ENCODE measurements around the gene ATP8A2. TPM values are rescaled to one million over a fixed set of nuclear protein-coding genes. Genes with fewer than 3 reads are reported as not detected.
"Not testable (repeated sequence)": the region's sequence is repeated elsewhere in the genome, so short reads cannot be mapped to it uniquely, and the experiment has no call there.

The ATP8A2 gene
- total RNA-seq, 2 experiments from 2014 or later: 1.1 to 1.2 TPM

DNA sequence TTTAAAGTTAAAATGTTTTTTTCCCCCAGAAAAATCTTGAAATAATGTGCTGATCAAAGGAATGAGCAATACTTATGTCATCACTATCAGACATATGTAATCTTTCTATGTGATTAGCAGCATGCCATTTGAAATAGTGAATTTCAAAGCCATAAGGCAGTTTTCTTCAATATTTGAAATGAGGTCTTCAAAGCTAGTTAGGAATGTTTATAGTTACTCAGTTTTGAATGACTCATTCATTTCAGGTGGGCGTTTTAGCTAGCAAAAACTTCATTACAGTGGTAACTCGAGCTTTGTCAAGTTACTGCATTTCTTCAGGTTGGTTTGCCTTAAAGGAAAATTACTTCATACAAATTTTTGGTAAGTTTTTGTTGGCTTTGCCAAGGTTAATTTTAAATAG is 102.1 kb downstream of the ATP8A2 start:
- peaks cover 26% of the 10 kb centered on the region for H3K27me3 Mint-ChIP-seq (ENCODE audit: low read depth)
- ATAC-seq (no peak), DNase-seq (no peak)
- CTCF ChIA-PET: no interaction called here
- peaks cover 2% of the 10 kb centered on the region for H3K36me3 Mint-ChIP-seq (ENCODE audit: low read depth)
- no peak overlapping the region for H3K27ac Mint-ChIP-seq
- POLR2A ChIA-PET: no interaction called here
- H3K4me3 Mint-ChIP-seq: no peak overlapping the region
- peaks cover 3% of the 10 kb centered on the region for H3K4me1 Mint-ChIP-seq (ENCODE audit: low read depth)
- H3K9me3 Mint-ChIP-seq (ENCODE audit: insufficient read depth): no peaks in the 10 kb centered on the region

- ChIA-PET POLR2A (no interaction called here), CTCF (no interaction called here)
- Mint-ChIP-seq H3K36me3 (ENCODE audit: low read depth) (no peaks in the 10 kb centered on the region), H3K27me3 (ENCODE audit: low read depth) (peaks cover 6% of the 10 kb centered on the region), H3K4me3 (no peak overlapping the region), H3K4me1 (ENCODE audit: low read depth) (no peaks in the 10 kb centered on the region), H3K9me3 (ENCODE audit: insufficient read depth) (no peaks in the 10 kb centered on the region), H3K27ac (no peak overlapping the region)
- DNase-seq (no peak), ATAC-seq (no peak)
Observed at GRCh38 chr13:25478186-25478585, 106.4 kb downstream of the ATP8A2 start.

DNA sequence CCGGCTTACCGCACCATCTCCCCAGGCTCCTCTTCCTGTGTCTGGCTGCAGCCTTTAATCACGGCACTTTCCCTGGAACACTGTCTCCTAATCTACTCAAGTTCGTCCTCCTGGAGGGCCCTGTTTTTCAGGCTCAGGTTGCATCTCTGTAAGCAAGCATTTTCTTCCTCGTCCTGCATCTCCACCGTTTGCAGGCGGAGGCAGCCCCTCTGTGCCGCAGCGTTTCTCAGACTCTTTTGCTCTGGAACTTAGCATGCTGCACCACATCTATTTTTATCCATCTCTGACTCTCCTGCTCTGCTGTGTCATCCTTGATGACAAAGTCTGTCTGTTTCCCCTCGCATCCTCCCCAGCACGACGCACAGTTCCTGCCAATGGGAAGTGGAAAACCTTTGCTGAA is 117.5 kb downstream of the ATP8A2 start:
- Mint-ChIP-seq H3K9me3 (ENCODE audit: insufficient read depth) (no peaks in the 10 kb centered on the region), H3K36me3 (ENCODE audit: low read depth) (no peaks in the 10 kb centered on the region), H3K27ac (no peak overlapping the region), H3K27me3 (ENCODE audit: low read depth) (peaks cover 5% of the 10 kb centered on the region), H3K4me1 (ENCODE audit: low read depth) (no peaks in the 10 kb centered on the region), H3K4me3 (no peak overlapping the region)
- ChIA-PET POLR2A (no interaction called here), CTCF (no interaction called here)
- DNase-seq (no peak), ATAC-seq (no peak)

DNA sequence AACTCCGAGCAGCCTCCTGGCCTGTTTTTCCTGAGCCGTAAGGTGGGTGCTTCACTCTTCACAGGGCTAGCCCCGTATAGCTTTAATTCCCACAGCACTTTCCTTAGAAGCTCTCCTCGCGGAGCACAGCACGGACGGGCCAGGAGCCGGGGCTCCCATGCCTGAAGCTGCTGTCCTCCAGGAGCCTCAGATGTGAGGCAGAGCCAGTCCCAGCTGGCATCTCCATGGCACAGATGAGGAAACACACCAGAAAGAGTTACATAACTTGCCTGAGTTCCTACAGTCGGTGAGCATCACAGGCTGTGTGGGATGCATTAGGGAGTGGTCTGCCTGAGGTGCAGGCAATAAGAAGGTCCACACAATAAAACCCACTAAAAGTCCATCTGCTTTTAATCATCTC is 118.5 kb downstream of the ATP8A2 start:
- Mint-ChIP-seq H3K4me1 (ENCODE audit: low read depth) (no peaks in the 10 kb centered on the region), H3K27ac (no peak overlapping the region), H3K4me3 (no peak overlapping the region), H3K27me3 (ENCODE audit: low read depth) (peaks cover 5% of the 10 kb centered on the region), H3K36me3 (ENCODE audit: low read depth) (no peaks in the 10 kb centered on the region), H3K9me3 (ENCODE audit: insufficient read depth) (no peaks in the 10 kb centered on the region)
- no peak for ATAC-seq
- POLR2A ChIA-PET: no interaction called here
- CTCF ChIA-PET: no interaction called here
- DNase-seq: no peak

DNA sequence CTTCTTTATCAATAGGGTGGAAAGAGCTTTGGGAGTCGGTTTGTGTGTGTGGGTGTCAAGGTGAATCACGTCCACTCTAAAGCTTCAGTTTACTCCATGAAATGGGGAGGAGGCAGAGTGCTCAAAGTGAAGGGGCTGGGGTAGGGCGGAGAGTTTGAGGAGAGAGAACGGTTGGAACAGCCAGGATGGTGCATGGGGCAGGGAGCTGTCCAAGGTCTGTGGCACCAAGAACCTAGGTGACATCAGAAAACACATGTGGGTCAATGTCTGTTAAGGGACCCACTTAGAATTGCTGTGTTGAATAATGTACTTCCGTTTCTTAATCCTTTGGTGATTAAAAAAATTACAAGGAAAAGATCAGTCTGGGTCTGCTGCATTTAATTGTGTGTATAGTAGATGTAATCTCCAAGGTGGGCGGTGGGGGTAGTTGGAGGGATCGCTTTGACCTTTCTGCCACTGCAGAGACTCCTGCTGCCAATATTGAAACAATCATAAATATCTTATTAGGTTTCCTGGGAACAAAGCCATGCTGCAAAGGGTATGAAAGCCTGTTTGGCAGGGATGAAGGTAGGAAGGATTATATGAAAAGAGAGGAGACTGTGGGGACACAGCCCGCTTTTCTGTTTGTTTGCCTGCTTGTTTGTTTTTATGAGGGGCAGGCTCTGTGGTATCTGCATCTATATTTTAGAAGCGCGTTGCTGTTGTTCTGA is 122.3 kb downstream of the ATP8A2 start:
- no peak overlapping the region for H3K27ac Mint-ChIP-seq
- peaks cover 3% of the 10 kb centered on the region for H3K27me3 Mint-ChIP-seq (ENCODE audit: low read depth)
- H3K36me3 Mint-ChIP-seq (ENCODE audit: low read depth): no peaks in the 10 kb centered on the region
- ATAC-seq (no peak), DNase-seq (no peak)
- no peaks in the 10 kb centered on the region for H3K9me3 Mint-ChIP-seq (ENCODE audit: insufficient read depth)
- ChIA-PET CTCF (interaction anchor here (1.4 kb wide), 1 partner anchor 15 kb away, joined by 3 read pairs; no protein-coding TSS in a partner anchor), POLR2A (no interaction called here)
- no peaks in the 10 kb centered on the region for H3K4me1 Mint-ChIP-seq (ENCODE audit: low read depth)
- H3K4me3 Mint-ChIP-seq: no peak overlapping the region

GRCh38 chr13:25494698-25495411 is 123.1 kb downstream of the ATP8A2 start:
- DNase-seq (no peak), ATAC-seq (no peak)
- POLR2A ChIA-PET: no interaction called here
- Mint-ChIP-seq H3K27me3 (ENCODE audit: low read depth) (peaks cover 3% of the 10 kb centered on the region), H3K4me3 (no peak overlapping the region), H3K9me3 (ENCODE audit: insufficient read depth) (no peaks in the 10 kb centered on the region), H3K27ac (no peak overlapping the region), H3K36me3 (ENCODE audit: low read depth) (no peaks in the 10 kb centered on the region), H3K4me1 (ENCODE audit: low read depth) (no peaks in the 10 kb centered on the region)
- CTCF ChIA-PET: interaction anchor here (1.4 kb wide), 1 partner anchor 15 kb away, joined by 3 read pairs; no protein-coding TSS in a partner anchor

DNA sequence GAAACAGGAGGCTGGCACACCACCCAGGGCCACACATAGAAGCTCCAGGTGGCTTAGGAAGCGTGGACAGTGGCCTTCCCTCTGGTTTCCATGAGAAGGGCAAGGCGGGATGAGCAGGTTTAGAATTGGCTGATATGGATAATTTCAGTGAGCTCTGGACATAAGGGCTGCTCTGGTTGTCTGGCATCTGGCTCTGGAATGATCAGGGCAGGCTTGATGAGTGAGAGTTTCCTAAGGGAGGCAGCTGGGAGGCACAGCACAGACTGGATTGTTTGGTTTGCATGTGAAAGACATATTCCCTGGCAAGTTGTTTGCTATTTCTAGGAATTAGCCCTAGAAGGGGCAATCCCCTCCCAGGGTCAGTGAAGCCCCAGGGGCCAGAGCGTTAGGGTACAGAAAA is 129.5 kb downstream of the ATP8A2 start:
- CTCF ChIA-PET: no interaction called here
- no peak for ATAC-seq

GRCh38 chr13:25502031-25502430 is 130.3 kb downstream of the ATP8A2 start:
- Mint-ChIP-seq H3K4me1 (ENCODE audit: low read depth) (no peaks in the 10 kb centered on the region), H3K9me3 (ENCODE audit: insufficient read depth) (no peaks in the 10 kb centered on the region), H3K27ac (no peak overlapping the region), H3K27me3 (ENCODE audit: low read depth) (no peaks in the 10 kb centered on the region), H3K4me3 (no peak overlapping the region), H3K36me3 (ENCODE audit: low read depth) (no peaks in the 10 kb centered on the region)
- DNase-seq (no peak), ATAC-seq (no peak)
- POLR2A ChIA-PET: no interaction called here
- CTCF ChIA-PET: no interaction called here

More for the DNA sequence above, 129.5 kb downstream of the ATP8A2 start:
- Mint-ChIP-seq H3K27ac (no peak overlapping the region), H3K27me3 (ENCODE audit: low read depth) (no peaks in the 10 kb centered on the region), H3K4me1 (ENCODE audit: low read depth) (no peaks in the 10 kb centered on the region), H3K36me3 (ENCODE audit: low read depth) (no peaks in the 10 kb centered on the region), H3K4me3 (no peak overlapping the region), H3K9me3 (ENCODE audit: insufficient read depth) (no peaks in the 10 kb centered on the region)
- POLR2A ChIA-PET: interaction anchor here (0.6 kb wide), 1 partner anchor 1994 kb away, joined by 3 read pairs; no protein-coding TSS in a partner anchor
- DNase-seq: no peak

DNA sequence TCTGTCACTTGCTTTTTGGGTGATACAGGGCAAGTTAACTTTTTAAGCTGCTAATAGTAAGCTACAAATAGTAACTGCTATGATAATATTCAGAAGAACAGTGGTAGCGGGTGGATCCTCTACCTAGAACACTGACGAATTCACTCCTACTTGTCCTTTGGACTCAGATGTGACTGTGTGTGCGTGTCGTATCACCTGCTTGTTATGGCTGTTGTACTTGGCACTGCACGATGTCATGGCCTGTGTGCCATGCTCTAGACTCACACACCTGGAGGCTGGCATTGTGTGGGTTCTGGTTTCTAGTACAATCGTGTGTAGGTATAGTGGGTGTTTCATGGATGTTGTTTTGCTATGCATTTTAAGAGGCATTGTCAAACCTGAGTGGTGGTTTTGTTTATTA is 130.8 kb downstream of the ATP8A2 start:
- DNase-seq (no peak), ATAC-seq (no peak)
- Mint-ChIP-seq H3K36me3 (ENCODE audit: low read depth) (no peaks in the 10 kb centered on the region), H3K4me3 (no peak overlapping the region), H3K4me1 (ENCODE audit: low read depth) (no peaks in the 10 kb centered on the region), H3K9me3 (ENCODE audit: insufficient read depth) (no peaks in the 10 kb centered on the region), H3K27me3 (ENCODE audit: low read depth) (no peaks in the 10 kb centered on the region), H3K27ac (no peak overlapping the region)
- POLR2A ChIA-PET: no interaction called here
- CTCF ChIA-PET: no interaction called here

DNA sequence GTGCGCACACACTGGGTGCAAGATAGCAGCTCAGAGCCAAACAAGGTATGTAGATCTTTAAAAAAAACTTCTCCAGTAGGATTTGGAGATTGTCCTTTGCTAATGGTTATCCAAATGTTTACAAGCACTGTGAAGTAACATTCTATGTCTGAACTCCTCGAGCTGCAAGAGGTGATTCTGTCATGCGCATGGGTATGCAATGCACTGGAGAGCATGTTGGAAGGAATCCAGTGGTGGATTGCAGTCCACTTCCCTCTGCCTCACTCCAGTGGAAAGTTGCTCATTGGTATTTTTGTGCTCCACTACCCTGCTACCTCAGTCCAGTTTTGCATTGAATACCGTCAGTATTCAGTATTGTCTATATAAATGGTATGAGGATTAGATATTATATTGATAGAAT is 132.1 kb downstream of the ATP8A2 start:
- CTCF ChIA-PET: no interaction called here
- ATAC-seq (no peak), DNase-seq (no peak)
- Mint-ChIP-seq H3K27ac (no peak overlapping the region), H3K4me3 (no peak overlapping the region), H3K9me3 (ENCODE audit: insufficient read depth) (no peaks in the 10 kb centered on the region), H3K27me3 (ENCODE audit: low read depth) (no peaks in the 10 kb centered on the region), H3K4me1 (ENCODE audit: low read depth) (no peaks in the 10 kb centered on the region), H3K36me3 (ENCODE audit: low read depth) (no peaks in the 10 kb centered on the region)
- POLR2A ChIA-PET: no interaction called here

DNA sequence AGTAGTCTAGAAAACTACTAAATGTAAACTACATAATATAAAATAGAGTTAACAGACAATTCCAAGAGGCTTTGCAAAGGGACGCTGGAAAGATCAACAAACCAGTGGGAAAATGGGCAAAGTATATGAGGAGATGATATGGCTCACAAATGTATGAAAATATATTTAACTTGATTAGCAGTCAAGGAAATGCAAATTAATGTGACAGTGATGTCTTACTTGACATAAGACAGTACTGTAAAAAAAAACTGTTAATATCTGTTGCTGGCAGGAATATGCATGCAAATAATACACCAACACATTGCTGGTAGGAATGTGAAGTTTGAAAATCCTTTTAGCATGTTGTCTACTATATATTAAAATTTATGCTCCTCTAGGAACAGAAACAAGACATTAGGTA is 136.1 kb downstream of the ATP8A2 start:
- DNase-seq (no peak), ATAC-seq (no peak)
- Mint-ChIP-seq H3K36me3 (ENCODE audit: low read depth) (no peaks in the 10 kb centered on the region), H3K9me3 (ENCODE audit: insufficient read depth) (no peaks in the 10 kb centered on the region), H3K4me3 (no peak overlapping the region), H3K27ac (no peak overlapping the region), H3K4me1 (ENCODE audit: low read depth) (no peaks in the 10 kb centered on the region), H3K27me3 (ENCODE audit: low read depth) (no peaks in the 10 kb centered on the region)
- CTCF ChIA-PET: no interaction called here
- POLR2A ChIA-PET: no interaction called here

GRCh38 chr13:25513060-25513459 is 141.3 kb downstream of the ATP8A2 start:
- H3K9me3 Mint-ChIP-seq (ENCODE audit: insufficient read depth); H3K4me1 Mint-ChIP-seq (ENCODE audit: low read depth); ATAC-seq; H3K27me3 Mint-ChIP-seq (ENCODE audit: low read depth); H3K27ac Mint-ChIP-seq; CTCF ChIA-PET; POLR2A ChIA-PET; DNase-seq; H3K36me3 Mint-ChIP-seq (ENCODE audit: low read depth); H3K4me3 Mint-ChIP-seq: not testable (repeated sequence)

DNA sequence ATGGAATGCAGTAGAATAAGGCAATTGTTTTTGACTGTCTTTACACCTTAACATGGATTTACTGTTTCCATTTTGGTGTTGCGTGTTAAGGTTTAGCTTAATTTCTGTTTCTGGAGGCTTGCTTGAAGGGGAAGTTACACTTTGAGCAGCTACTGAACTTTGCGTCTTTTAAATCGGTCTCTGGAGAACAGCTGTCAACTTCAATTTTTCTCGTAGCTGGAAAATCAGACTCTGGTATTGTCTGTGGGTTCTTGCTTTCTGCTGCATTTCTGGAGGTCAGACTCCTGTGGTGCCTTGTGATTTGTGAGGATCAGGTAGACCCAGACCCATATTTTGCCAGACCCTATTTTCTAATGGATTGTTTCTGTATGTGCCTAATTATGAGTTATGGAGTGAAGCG is 146.7 kb downstream of the ATP8A2 start:
- ChIA-PET CTCF (no interaction called here), POLR2A (no interaction called here)
- Mint-ChIP-seq H3K4me3 (no peak overlapping the region), H3K27ac (no peak overlapping the region), H3K27me3 (ENCODE audit: low read depth) (peaks cover 8% of the 10 kb centered on the region), H3K36me3 (ENCODE audit: low read depth) (no peaks in the 10 kb centered on the region), H3K9me3 (ENCODE audit: insufficient read depth) (no peaks in the 10 kb centered on the region), H3K4me1 (ENCODE audit: low read depth) (no peaks in the 10 kb centered on the region)
- ATAC-seq (no peak), DNase-seq (no peak)

Data from activated CD8-positive, alpha-beta T cell treated with anti-CD3 and anti-CD28 coated beads, Interleukin-2, amount 10 ng/mL, durations not matched to agents 7 days and 5 days (primary cell).